Gastrocnemius medialis (tissue), 4 donors: Measurements from ENCODE around the gene MSH5. TPM values are rescaled to one million over a fixed set of nuclear protein-coding genes. Genes with fewer than 3 reads are reported as not detected.
A peak's percentile ranks its signal among the peaks of the same experiment; 100 is the strongest.

ENCODE experiments used
- ATAC-seq, 2 donors: fragments of 150-250 bp; one replicate each; pipeline ENCODE4 v1.9.1; 2016
- DNase-seq, 2 donors: peaks; one replicate each; pipeline ENCODE4 v3.0.0-alpha.2; 2019
- H3K27ac ChIP-seq, 4 donors: fragments of 200-600 bp; sonication (generic); 1 replicate in 1 of 4; 2 replicates in 3 of 4; pipeline ENCODE4 v1.5.1; 2016 to 2018; ENCODE audit warnings: mild to moderate bottlenecking in 2 of 4, moderate library complexity in 1 of 4
- H3K27me3 ChIP-seq, 3 donors: fragments of 200-600 bp; sonication (generic) in 2 of 3; 1 replicate in 1 of 3; 2 replicates in 2 of 3; pipeline versions ENCODE4 v1.5.1 to v1.6.0; 2016 to 2019; ENCODE audit warnings: mild to moderate bottlenecking in 1 of 3, moderate library complexity in 1 of 3
- H3K36me3 ChIP-seq, 2 donors: fragments of 200-600 bp; sonication (generic) in 1 of 2; one replicate each; pipeline ENCODE4 v1.5.1; 2017 to 2018
- H3K4me1 ChIP-seq, 2 donors: fragments of 200-600 bp; sonication (generic) in 1 of 2; one replicate each; pipeline ENCODE4 v1.5.1; 2016 to 2017; ENCODE audit warnings: mild to moderate bottlenecking in 2 of 2
- H3K4me3 ChIP-seq, 4 donors: fragments of 200-600 bp; sonication (generic) in 3 of 4; 1 replicate in 1 of 4; 2 replicates in 3 of 4; pipeline ENCODE4 v1.5.1; 2016 to 2019; ENCODE audit warnings: mild to moderate bottlenecking in 2 of 4
- H3K9me3 ChIP-seq, 3 donors: fragments of 200-600 bp; sonication (generic) in 2 of 3; 1 replicate in 1 of 3; 2 replicates in 2 of 3; pipeline ENCODE4 v1.5.1; 2016 to 2019
- CTCF ChIP-seq, 5 experiments: fragments of 450-650 bp in 3 of 5; fragments of 200-600 bp in 2 of 5; sonication (generic) in 2 of 5; IDR thresholded peaks in 4 of 5; conservative IDR thresholded peaks in 1 of 5; 1 replicate in 4 of 5; 2 replicates in 1 of 5; pipeline ENCODE4 v1.5.1; 2016 to 2019; ENCODE audit warnings: antibody characterized with exemption in 5 of 5, mild to moderate bottlenecking in 3 of 5, moderate library complexity in 3 of 5
- POLR2A ChIP-seq, 2 donors: fragments of 450-650 bp; IDR thresholded peaks; one replicate each; pipeline ENCODE4 v1.6.1; 2017; ENCODE audit warnings: antibody characterized with exemption in 2 of 2, mild to moderate bottlenecking in 2 of 2, moderate library complexity in 2 of 2
- in situ Hi-C, 4 donors: fragments of 200-750 bp; cut with MboI; loops; one replicate each; pipeline versions ENCODE4 v1.15.0 to v1.8.0; 2017; ENCODE audit warnings: low sequenced_read_pairs in 4 of 4
- intact Hi-C: fragments of 100-400 bp; cut with DNase I; formaldehyde crosslinking; loops from one replicate; pipeline ENCODE4 v1.15.1; 2023; ENCODE audit warnings: low total_unique reads
- total RNA-seq, 4 donors: library from RNA; depleted of rRNA; stranded (reverse); fragments of >200 nt; gene quantifications; one replicate each; pipeline versions ENCODE4 v1.1.0 to v1.2.3, GENCODE V29; 2016

Gene MSH5
- total RNA-seq, 4 donors from 2014 or later, result 0.35 to 7.8 (median 1.6) TPM

GRCh38 chr6:31770860-31771259, 31.1 kb downstream of the MSH5 start:
- TF ChIP-seq POLR2A (IDR thresholded peaks at IDR 0.05) (no peak), CTCF (IDR thresholded peaks at IDR 0.05 in 4 of 5, conservative IDR thresholded peaks at IDR 0.05 in 1 of 5) (no peak)
- no peaks in the 10 kb centered on the region for H3K9me3 ChIP-seq
- in situ Hi-C loops (loop anchor here in 2 of 4 donors (5.0 to 10.0 kb wide), 2 partner anchors 64 to 84 kb away; no protein-coding TSS in a partner anchor), intact Hi-C loops (loop anchor here (10.0 kb wide), 1 partner anchor 94 kb away; the partner anchor contains the start of gene NEU1)
- H3K27ac ChIP-seq, result no peak overlapping the region
- no peak overlapping the region for H3K4me3 ChIP-seq
- H3K36me3 ChIP-seq, result no peaks in the 10 kb centered on the region
- ATAC-seq, result no peak
- DNase-seq, result no peak
- no peaks in the 10 kb centered on the region for H3K4me1 ChIP-seq
- no peaks in the 10 kb centered on the region for H3K27me3 ChIP-seq

GRCh38 chr6:31771992-31772358, 32.2 kb downstream of the MSH5 start:
- DNase-seq, result no peak
- H3K4me1 ChIP-seq, result peaks cover 4 to 9% of the 10 kb centered on the region in 2 donors
- ATAC-seq, result no peak
- in situ Hi-C loops (loop anchor here in 2 of 4 donors (5.0 to 10.0 kb wide), 2 partner anchors 63 to 85 kb away; no protein-coding TSS in a partner anchor), intact Hi-C loops (loop anchor here (10.0 kb wide), 1 partner anchor 93 kb away; the partner anchor contains the start of gene NEU1)
- H3K4me3 ChIP-seq, result no peak overlapping the region
- no peak overlapping the region for H3K27ac ChIP-seq
- H3K9me3 ChIP-seq, result no peaks in the 10 kb centered on the region
- H3K27me3 ChIP-seq, result no peaks in the 10 kb centered on the region
- H3K36me3 ChIP-seq, result no peaks in the 10 kb centered on the region
- TF ChIP-seq POLR2A (IDR thresholded peaks at IDR 0.05), result no peak
- no peak for TF ChIP-seq CTCF (IDR thresholded peaks at IDR 0.05 in 4 of 5, conservative IDR thresholded peaks at IDR 0.05 in 1 of 5)

DNA sequence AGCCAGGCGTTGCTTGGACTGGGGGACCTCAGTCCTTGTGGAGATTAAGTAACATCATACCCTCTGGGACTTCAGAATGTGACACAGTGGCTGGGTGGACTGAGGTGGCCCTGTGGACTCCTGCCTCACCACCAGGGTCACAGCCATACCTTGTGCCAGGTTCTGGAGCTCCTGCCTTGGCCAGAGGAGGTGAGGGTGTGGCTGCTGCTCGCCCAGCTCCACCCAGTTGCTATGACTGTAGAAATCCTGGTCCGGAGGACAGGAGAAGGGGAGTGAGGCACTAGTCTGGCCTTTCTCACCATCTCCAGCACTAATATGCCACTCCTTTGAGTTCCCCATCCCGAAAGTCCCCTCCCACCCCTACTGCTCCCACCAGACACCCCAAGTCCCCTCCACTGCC, 35.4 kb downstream of the MSH5 start:
- H3K9me3 ChIP-seq, result no peaks in the 10 kb centered on the region
- H3K4me1 ChIP-seq, result peaks cover 11 to 17% of the 10 kb centered on the region in 2 donors
- no peaks in the 10 kb centered on the region for H3K27me3 ChIP-seq
- in situ Hi-C loops (loop anchor here in 2 of 4 donors (10.0 kb wide), 1 partner anchor 60 kb away; no protein-coding TSS in a partner anchor), intact Hi-C loops (loop anchor here (1.0 to 10.0 kb wide), 2 partner anchors 55 to 90 kb away; partner anchors contain the start of gene NEU1)
- H3K4me3 ChIP-seq, result no peak overlapping the region
- peak overlapping the region in 3 of 4 donors; percentile 18 to 88 (median 85) for H3K27ac ChIP-seq
- no peak for TF ChIP-seq POLR2A (IDR thresholded peaks at IDR 0.05)
- no peak for TF ChIP-seq CTCF (IDR thresholded peaks at IDR 0.05 in 4 of 5, conservative IDR thresholded peaks at IDR 0.05 in 1 of 5)
- no peak for DNase-seq
- no peak for ATAC-seq
- H3K36me3 ChIP-seq, result peaks cover 0 to 19% of the 10 kb centered on the region in 2 donors

- in situ Hi-C loops, result loop anchor here in 2 of 4 donors (10.0 kb wide), 1 partner anchor 59 kb away; no protein-coding TSS in a partner anchor
- ATAC-seq (no peak), DNase-seq (no peak)
- peak overlapping the region; percentile 83 to 88 (median 86) for H3K27ac ChIP-seq
- H3K4me3 ChIP-seq, result no peak overlapping the region
- no peaks in the 10 kb centered on the region for H3K27me3 ChIP-seq
- intact Hi-C loops, result loop anchor here (1.0 to 10.0 kb wide), 2 partner anchors 54 to 89 kb away; partner anchors contain the start of gene NEU1
- H3K4me1 ChIP-seq, result peaks cover 11 to 17% of the 10 kb centered on the region in 2 donors
- peaks cover 0 to 25% of the 10 kb centered on the region in 2 donors for H3K36me3 ChIP-seq
- no peak for TF ChIP-seq CTCF (IDR thresholded peaks at IDR 0.05 in 4 of 5, conservative IDR thresholded peaks at IDR 0.05 in 1 of 5)
- no peak for TF ChIP-seq POLR2A (IDR thresholded peaks at IDR 0.05)
- no peaks in the 10 kb centered on the region for H3K9me3 ChIP-seq
These were observed 36.1 kb downstream of the MSH5 start for GRCh38 chr6:31775633-31776484.
